TTC549 (cell line): ENCODE measurements around the gene DGLUCY.
"Not testable (repeated sequence)": the region's sequence is repeated elsewhere in the genome, so short reads cannot be mapped to it uniquely, and the experiment has no call there.

Experiments used
- FAIRE-seq: peaks from 2 replicates; lab custom pipeline; 2012; peaks lifted over from hg19 to GRCh38; lab: Jason Lieb, UNC

DGLUCY gene

DNA sequence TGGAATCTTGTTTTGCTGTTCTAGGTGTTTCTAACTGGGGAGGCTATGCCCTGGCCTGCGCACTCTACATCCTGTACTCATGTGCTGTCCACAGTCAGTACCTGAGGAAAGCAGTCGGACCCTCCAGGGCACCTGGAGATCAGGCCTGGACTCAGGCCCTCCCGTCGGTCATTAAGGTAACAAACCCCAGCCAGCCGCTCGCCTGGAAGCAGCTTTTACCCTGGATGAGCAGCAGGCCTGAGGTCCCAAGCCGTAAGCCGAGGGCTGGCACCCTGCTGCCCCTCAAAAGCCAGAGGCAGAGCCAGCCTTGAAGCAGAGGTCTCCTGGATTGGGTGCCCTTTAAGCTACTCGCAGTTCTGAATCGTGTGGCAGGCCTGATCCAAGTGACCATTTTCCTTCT lies 101.5 kb downstream of the DGLUCY start:
- FAIRE-seq = no peak

DNA sequence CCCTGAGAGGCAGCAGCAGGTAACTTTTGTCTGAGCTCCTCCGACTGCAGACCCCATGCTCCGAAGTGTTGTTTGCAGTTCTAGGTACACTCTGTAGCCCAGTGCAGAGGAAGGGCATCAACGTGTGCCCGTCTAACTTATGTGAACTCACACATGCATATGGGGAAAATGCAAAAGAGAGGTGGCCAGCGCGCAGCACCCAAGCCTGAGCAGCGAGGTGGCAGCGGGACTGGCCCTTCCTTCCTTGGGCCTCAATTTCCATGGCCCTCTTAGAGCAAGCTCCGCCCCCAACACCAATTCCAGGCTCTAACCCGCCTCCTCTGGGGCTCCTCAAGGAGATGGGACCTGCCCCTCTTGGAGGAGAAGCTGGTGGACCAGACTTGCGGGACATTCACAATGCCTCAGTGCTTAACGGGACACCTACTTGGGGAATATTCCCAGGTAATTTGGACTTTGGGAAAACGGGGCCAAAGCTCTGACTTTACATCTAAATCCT lies 102.9 kb downstream of the DGLUCY start:
- FAIRE-seq = no peak

DNA sequence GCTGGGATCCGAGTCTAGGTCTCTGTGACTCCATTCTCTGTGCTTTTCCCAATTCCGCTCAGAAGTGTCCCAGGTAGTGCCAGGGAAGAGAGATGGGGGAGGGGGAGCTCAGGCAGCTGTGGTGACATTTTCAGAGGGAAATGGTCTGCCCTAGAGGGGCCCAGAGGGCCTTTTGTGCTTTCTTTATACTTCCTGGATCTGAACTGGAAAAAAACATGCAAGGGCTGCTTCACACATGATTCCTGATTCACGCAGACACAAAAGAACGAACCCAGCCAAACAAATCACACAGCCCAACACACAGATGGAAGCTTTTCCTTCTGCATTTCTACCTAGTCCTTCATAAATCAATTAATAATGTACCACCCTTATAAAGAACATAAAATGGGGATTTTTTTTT lies 104.1 kb downstream of the DGLUCY start:
- no peak for FAIRE-seq

DNA sequence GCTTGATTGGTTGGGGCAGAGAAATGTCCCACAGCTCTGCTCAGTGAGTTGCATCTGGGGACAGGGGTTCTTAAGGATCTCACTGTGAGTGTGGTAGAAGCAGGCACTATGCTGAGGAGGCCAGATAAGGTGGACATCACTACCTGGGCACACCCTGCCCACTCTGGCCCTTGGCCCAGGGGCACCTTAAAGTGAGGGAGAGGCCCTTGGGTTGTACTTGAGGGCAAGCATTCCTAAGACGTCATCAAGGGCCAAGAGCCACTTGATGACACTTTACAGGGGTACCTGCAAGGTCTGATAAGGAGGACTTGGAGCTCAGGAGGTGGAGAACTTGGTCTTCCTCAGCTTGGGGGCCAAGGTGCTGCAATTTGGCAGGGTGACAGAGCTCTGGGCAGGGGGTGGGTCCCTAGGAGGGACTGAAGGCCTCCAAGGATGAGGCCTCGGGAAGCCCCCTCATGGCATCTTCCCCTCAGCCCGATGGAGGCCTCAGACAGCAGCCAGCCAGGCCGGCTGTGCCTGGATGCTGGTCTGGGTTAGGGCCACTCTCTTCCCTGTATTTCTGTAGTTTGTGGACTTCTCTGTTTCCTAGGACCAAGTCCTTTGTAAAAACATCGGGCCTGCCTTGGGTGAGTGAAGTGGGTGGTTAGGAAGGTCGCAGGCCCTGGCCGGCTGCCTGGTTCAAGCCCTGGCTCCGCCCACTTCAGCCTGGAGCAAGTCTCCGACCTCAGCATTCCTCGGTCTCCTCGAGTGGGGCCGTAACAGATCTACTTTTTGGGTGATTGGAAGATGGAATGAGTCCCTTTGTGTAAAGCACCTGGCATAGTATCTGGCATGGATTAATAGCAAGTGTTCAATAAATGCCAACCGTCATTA lies 105.9 kb downstream of the DGLUCY start:
- FAIRE-seq = no peak

DNA sequence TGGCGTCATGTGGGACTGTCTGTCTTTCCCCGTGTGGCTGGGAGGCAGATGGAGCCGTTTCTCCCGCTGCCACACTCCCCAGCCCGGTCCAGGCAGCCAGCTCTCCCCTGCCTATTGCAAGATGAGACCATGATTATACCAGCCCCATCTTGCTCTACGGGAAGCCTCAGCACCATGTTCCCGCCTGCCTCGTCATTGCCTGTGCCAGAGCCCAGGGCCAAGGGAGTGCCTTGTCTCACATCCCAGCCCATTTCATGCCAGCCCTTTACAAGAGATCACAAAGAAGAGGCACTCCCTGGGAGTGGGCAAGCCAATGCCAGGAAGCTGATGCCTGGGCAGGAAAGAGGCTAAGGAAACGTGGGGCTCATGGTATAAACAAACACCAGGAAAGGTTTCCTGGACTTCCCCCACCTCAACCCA lies 106.7 kb downstream of the DGLUCY start:
- no peak for FAIRE-seq

DNA sequence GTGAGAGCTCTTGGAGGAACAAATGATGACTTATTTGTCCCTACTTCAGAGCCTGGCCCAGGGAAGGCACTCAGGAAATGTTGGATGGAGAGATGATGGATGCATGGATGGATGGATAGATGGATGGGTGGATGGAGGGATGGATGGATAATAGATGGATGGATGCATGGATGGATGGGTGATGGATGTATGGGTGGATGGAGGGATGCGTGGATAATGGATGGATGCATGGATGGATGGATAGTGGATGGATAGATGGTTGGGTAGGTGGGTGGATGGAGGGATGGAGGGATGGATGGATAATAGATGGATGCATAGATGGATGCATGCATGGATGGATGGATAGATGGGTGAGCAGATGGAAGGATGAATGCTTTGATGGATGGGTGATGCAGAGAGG lies 107.4 kb downstream of the DGLUCY start:
- FAIRE-seq = no peak

DNA sequence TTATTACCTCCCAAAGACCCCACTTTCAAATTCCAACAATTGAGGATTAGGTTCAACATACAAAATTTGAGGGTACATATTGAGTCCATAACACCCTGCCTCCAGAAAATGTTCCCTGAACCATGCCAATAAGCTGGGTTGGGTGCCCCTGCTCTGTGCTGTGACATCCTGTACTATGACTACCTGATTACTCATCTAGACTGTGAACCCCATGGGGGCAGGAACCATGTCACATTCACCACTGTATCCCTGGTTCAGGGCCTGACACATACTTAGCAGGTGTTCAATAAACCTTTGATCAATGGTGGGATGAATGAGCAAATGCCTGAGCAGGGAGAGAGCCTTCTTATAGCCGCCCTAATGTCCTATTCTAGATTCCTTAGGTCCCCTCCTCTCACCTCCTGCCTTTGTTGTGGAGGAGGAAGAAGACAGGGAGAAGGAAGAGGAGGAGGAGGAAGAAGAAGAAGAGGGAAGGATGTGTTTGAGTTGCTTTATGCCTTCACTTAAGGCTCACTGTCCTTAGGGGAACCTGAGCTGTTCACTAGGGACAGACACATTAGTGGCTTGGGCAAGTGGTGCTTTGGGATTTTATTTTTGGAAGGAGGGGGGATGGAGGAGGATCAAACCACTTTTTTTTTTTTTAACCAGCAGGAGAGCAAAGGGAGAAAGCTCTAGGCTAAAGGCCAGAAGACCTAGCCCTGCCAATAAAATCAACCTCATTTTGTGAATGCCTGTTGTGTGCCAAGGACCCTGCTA lies 109.3 kb downstream of the DGLUCY start:
- FAIRE-seq = no peak

DNA sequence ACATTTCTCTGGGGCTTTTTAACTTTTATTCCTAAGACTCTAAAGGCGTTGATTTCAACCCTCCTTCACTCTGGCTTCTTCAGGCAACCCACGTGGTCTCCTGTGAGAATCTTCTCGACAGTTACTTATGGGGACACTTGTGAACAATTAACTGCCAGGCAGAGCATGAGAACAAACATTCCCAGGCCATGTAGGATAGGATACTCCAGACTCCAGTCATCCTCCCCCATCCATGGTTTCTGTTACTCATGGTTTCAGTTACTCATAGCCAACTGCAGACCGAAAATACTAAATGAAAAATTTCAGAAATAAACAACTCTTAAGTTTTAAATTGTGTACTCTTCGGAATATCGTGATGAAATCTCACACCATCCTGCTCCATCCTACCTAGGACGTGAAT lies 111.2 kb downstream of the DGLUCY start:
- FAIRE-seq = no peak

DNA sequence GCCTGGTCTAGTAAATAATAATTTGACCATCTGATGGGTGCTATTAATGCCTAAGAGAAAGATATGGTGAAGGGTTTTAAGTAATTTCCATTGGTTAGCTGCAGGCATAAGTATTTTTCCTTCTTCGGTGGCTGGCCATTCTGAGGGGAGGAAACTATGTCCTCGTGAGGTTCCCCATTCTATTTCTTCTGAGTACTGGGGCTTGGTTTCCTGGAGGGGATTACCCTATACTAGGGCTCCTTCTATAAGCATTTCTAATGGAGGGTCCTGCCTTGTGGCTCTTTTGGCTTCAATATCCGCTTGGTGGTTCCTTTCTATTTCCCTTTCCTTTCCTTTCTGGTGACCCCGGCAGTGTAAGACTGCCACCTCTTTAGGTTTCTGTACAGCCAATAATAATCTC lies 112.5 kb downstream of the DGLUCY start:
- not testable (repeated sequence) for FAIRE-seq

DNA sequence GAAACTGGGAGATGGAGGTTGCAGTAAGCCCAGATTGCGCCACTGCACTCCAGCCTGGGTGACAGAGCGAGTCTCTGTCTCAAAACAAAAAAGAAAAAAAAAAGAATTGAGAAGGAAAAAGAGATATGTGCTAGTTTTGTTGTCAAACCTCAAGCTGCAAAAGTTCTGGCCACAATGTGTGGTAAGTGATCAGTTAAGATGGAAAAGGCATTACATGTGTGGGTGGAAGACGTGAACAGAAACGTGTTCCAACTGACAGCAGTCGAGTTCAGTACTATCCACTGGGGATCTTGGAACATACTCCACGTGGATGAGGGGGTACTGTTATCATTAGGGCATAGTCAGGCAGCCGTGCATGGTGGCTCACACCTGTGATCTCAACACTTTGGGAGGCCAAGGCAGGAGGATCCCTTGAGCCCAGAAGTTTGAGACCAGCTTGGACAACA lies 113.3 kb downstream of the DGLUCY start:
- FAIRE-seq = no peak

DNA sequence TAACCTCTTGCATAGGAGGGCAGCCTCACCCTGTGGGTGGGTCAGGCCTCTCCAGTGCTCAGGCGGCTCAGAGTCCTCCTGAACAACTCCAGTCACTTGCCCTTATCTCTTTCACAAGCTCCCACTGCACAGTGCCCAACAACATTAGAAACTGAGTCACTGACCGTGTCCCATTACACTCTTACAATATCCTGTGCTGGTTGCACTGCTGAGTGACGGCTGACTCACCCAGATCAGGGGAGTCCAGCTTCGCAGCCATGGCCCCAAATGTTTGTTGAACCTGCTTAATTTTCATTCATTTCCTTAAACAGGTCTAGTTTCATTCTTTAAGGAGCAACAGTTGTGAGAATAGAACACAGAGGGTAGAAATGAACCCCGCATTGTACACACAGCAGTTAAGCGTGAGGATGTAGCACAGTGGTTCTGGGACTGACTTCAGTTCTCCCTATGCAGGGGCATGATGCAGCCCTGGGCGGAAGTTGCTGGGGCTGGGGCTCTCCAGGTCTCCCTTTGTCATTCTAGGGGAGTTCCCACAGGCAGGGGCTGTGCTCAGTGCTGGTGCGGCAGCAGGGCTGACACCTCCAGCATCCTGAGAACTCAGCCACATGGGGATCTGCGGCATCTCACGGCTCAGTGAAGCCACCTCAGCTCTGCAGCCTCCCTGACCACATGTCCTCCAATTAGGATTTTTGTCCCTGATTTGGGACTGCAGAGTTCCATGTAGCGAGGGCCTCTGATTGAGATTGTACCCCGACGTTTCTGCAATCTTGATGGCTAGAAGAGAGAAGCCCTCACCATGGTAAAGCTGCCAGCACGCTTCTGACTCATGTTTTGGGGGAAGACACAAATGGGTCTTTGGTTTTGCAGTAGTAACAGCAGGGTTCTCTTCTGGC lies 114.5 kb downstream of the DGLUCY start:
- FAIRE-seq = no peak

DNA sequence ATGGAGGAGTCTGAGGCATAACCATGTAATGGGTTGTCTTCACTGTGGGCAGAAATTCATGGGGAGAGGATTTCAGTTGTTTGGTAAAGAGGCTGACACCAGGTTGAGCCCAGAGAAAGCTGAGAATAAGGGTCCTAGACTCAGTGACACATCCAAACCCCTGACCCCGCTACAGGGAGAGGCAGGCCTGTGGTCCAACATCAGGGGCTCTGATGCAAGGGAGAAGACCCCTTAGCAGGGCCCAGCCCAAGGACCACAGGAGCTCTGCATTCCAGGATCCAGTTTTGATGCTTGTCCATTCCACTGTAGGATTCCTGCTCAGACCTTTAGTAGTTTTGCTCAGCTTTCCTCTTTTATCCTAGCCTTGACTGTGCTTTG lies 115.1 kb downstream of the DGLUCY start:
- FAIRE-seq = no peak

DNA sequence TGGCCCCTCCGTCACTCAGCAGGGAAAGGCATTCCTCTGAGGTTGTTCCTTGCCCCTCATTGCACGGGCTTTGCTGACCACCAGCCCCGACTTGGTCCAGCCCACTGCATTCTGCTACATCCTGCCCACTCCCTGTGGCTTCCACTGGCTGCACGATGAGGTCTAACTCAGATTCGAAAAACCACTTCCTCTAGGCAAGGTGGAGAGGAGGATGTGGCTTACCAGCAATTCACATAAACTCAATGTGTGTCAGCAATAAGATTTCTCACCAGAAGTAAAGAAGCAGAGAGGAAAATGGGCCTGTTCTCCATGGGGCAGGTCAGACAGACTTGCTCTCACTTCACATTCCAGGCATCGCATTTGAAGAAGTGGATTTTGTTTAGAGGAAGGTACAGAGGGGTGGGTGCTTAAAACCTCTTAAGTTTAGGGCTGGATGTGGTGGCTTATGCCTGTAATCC lies 115.9 kb downstream of the DGLUCY start:
- FAIRE-seq = no peak

DNA sequence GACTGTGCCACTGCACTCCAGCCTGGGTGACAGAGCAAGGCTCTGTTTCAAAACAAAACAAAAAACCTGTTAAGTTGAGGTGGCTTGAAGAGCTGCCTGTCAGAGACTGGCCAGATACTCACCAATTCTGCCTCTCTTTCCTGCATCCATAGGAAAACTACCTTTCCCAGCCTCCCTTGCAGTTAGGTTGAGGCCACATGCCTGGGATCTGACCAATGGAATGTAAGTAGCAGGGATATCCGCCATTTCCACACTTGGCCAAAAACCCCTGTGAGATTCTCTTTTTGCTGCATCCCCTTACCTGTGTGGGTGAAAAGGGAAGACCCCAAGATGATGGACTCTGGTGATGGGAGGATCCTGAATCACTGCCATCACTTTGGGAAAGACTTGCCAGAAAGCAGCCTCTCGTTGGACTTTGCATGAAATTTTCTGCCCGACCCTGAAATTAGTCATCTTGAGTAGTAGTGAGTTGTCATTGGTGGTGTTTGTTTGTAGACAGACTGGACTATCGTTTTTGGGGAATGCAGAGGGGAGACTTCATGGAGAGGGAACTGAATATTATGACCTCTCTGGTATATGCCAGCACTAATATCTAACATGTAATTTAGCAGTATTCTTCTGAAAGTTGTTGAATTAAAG lies 116.6 kb downstream of the DGLUCY start:
- FAIRE-seq = no peak

DNA sequence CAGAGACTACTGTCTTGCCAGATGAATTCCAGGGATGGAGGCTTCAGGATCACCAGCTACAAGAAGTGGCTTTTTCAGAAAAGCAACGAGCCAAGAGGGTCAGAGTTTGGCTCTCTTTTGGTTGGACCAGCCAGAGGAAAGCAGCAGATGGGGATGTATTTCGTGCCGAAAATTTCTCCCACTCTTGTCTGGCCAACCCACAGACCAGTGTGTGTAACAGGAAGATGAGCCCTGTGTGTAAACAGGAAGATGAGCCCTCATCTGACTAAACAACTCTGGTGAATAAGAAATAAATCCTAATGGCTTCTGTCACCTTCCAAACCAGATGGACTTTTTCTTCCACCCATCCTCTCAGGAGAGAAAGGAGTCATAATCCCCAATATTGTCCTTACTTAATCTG lies 117.6 kb downstream of the DGLUCY start:
- no peak for FAIRE-seq

DNA sequence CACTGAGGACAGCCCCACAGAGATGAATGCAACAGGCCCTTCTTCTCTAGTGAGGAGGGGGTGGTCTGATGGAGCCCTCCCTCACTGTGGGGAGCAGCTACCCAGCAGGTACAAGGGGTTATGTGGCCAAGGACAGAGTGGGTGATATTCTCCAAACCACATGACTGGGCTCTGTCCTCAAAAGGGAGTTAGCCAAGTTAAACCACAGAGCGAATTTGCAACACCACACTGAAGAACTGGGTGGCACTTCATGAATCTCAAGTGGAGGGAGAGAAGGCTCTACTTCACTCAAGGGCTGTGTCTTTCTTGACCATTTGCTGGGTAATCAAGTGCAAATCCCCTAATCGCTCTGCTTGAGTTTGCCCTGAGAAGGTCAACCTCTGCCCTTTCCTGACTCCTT lies 118.2 kb downstream of the DGLUCY start:
- no peak for FAIRE-seq

DNA sequence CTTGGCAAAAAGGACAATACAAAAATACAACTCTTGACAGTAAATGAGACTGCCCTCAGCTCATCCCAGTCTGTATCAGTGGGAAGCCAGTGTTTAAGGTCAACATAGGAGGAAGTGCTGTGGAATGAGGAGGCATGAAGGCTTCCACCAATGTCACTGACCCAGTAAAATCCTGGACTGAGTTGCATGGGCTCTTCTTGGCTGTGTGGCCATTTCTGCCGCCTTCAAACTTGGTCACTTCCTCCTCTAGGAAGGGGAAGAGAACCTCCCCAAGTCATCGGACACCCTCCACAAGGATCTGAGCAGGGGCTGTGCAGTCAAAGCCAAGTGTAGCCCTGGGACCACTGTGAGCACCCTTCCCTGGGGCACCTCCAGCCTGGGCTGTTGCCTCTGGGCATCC lies 118.7 kb downstream of the DGLUCY start:
- FAIRE-seq = no peak

DNA sequence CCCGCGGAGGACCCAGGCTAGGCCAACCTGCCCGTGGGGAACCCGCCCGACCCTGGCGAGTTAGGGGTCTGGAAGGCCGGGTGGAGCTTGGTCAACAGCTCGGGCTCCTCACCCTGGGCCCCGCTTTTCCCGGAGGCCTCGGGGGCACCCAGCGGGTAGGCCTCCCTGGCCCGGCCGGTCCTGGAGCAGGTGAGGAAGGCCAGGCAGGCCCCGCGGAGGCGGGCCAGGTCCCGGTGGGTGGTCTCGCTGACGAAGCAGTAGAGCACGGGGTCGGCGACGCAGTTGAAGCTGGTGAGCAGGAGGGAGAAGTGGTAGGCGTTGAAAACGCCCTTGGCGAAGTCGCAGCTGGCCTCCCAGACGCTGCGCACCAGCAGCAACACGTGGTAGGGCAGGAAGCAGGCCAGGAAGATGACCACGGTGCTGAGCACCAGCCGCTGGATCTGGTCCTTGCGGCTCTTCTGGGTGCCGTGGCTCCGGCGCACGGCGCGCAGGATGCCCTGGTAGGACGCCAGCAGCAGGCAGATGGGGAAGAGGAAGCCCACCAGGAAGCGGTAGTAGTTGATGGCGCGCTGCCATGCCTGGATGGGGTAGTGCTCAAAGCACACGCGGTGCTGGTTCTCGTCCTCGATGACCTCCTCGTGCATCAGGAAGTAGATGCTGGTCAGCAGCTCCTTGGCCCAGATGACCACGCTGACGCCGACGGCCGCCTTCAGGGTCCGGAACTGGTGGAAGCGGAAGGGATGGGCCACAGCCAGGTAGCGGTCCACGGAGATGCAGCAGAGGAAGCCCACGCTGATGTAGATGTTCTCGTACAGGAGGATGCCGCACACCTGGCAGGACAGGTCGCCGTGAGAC lies 120.3 kb downstream of the DGLUCY start:
- no peak for FAIRE-seq

DNA sequence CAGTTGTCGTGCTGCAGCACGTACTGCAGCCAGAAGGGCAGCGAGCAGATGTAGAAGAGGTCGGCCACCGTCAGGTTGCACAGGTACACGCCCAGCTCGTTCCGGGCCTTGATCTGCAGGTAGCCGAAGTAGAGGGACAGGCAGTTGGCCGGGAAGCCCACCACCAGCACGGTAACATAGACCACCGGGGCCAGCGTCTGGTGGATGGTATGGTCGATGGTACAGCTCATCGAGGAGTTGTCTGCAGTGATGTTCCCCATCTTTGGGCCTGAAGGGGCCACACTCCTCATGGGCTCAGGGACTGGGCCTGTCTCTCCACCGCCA lies 120.9 kb downstream of the DGLUCY start:
- FAIRE-seq = no peak

DNA sequence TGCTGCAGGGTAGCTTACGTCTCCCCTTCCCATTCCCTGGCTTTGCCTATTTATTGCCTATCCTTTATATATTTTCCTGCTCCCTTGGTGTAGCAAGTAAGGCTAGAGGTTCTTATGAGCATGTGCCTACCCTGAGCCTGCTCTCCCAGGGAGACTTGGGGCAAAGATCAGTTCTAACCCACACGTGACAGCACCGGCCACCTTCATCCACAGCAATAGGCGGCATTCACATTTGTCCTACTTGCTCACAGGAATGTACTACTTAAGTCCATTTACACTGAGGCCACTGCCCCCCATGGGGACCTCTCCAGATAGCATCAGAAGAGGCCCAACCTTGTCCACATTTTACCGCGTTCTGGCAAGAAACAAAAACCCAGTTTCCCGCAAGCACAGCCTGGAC lies 122.0 kb downstream of the DGLUCY start:
- FAIRE-seq = no peak

DNA sequence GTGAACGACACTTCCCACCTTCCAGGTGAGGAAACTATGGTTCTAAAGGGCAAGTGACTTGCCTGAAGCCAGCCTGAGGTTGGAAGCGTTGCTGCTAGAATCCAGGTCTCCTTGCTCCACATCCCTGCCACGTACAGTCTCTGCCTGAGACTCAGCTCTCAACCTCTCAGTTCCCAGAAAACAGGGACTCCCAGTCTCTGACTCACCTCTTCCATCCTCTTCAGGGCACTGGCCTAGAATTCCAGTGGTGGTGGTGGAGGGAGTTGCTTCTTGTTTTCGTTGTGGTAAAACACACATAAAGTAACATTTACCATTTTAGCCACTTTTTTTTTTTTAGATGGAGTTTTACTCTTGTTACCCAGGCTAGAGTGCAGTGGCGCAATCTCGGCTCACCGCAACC lies 123.3 kb downstream of the DGLUCY start:
- no peak for FAIRE-seq
